Retinal pigment epithelial cell (primary cell): ENCODE data around the gene CLIP1.
A peak's percentile ranks its signal among the peaks of the same experiment; 100 is the strongest.
"Not testable (repeated sequence)": the region's sequence is repeated elsewhere in the genome, so short reads cannot be mapped to it uniquely, and the experiment has no call there.

ENCODE experiments used
- DNase-seq: peaks from one replicate; pipeline ENCODE4 v3.0.0-alpha.2; 2010; ENCODE audit warnings: low read depth
- H3K4me3 ChIP-seq: 2 replicates; pipeline ENCODE4 v1.5.1; 2011; ENCODE audit warnings: mild to moderate bottlenecking, low read length, control low read depth, moderate library complexity
- TF ChIP-seq, protein P1 (sequence below): conservative IDR thresholded peaks from 2 replicates; pipeline ENCODE4 v1.5.1; 2011; ENCODE audit warnings: low read depth, low read length, control low read depth, inconsistent platforms

CLIP1 gene

DNA sequence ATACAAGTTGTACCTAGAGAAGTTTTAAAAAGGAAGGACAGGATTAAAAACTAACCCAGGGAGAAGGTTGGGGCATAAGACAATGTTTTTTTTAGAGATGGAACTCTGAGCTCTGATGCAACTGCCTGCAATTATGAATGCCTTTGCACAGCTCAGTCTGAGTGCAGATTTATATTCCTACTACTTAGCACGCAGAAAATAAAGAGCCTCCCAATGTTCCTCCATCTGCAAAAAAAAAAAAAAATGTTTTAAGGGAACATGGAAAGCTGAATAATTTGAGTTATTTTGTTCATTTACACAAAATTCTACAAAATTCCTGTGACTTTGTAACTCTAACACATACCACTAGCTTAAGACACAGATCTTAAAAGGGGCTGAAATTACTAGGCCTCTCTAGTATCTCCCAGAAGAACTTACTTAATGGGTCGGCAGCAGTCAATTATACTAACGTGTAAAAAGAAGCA lies 15.7 kb downstream of the CLIP1 start:
- TF ChIP-seq, protein P1, sequence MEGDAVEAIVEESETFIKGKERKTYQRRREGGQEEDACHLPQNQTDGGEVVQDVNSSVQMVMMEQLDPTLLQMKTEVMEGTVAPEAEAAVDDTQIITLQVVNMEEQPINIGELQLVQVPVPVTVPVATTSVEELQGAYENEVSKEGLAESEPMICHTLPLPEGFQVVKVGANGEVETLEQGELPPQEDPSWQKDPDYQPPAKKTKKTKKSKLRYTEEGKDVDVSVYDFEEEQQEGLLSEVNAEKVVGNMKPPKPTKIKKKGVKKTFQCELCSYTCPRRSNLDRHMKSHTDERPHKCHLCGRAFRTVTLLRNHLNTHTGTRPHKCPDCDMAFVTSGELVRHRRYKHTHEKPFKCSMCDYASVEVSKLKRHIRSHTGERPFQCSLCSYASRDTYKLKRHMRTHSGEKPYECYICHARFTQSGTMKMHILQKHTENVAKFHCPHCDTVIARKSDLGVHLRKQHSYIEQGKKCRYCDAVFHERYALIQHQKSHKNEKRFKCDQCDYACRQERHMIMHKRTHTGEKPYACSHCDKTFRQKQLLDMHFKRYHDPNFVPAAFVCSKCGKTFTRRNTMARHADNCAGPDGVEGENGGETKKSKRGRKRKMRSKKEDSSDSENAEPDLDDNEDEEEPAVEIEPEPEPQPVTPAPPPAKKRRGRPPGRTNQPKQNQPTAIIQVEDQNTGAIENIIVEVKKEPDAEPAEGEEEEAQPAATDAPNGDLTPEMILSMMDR, result no peak
- DNase-seq, result no peak
- H3K4me3 ChIP-seq, result no peak overlapping the region

DNA sequence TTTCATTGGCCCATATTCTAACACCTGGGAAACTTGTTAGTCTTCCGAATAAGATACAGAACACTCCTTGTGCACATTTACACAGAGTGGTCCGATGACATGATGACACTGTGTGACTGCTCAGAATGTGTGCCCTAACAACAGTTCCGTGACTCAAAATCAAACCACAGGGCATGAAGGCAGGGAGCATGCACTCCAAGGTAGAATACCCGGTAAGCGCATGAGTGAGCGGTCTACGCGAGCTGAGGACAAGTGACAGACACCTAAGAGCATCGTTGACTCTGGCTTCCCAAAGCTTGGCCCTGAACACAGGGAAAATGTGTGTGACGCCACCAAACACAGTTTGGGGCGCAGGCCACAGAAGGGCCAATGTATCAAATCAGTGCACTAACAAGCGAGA lies 18.6 kb downstream of the CLIP1 start:
- no peak for DNase-seq
- TF ChIP-seq, protein P1, result no peak
- H3K4me3 ChIP-seq, result no peak overlapping the region

DNA sequence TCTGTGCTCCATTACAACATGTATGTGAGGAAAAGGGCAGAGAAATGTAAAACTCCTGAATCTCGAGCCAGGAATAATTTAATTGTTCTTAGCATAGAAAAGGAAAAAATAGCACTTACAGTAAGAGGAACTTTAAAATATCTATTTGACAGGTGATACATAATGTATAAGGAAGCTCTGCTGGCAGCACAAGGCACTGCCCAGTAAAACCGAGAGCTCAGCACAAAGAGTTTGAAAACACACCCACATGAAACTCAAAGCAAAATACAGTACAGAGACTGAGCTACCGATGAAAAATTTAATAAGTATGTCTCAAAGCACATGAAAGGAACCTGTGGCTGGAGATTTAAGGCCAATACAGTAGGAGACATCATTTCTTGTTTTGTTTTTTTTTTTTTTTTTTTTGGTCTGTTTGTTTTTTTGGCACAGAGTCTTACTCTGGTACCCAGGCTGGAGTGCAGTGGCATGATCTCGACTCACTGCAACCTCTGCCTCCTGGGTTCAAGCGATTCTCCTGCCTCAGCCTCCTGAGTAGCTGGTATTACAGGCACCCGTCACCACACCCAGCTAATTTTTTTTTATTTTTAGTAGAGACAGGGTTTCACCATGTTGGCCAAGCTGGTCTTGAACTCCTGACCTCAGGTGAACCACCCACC lies 19.2 kb downstream of the CLIP1 start:
- no peak overlapping the region for H3K4me3 ChIP-seq
- no peak for DNase-seq
- TF ChIP-seq, protein P1, result no peak

DNA sequence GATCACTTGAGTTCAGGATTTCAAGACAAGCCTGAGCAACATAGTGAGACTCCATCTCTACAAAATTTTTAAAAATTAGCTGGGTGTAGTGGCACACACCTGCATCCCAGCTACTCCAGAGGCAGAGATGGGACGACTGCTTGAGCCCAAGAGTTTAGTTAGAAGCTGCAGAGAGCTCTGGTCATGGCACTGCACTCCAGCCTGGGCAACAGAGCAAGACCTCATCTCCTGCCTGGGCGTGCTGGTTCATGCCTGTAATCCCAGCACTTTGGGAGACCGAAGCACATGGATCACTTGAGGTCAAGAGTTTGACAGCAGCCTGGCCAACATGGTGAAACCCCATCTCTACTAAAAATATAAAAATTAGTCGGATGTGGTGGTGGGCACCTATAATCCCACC lies 20.2 kb downstream of the CLIP1 start:
- no peak for DNase-seq
- TF ChIP-seq, protein P1, result no peak
- no peak overlapping the region for H3K4me3 ChIP-seq

DNA sequence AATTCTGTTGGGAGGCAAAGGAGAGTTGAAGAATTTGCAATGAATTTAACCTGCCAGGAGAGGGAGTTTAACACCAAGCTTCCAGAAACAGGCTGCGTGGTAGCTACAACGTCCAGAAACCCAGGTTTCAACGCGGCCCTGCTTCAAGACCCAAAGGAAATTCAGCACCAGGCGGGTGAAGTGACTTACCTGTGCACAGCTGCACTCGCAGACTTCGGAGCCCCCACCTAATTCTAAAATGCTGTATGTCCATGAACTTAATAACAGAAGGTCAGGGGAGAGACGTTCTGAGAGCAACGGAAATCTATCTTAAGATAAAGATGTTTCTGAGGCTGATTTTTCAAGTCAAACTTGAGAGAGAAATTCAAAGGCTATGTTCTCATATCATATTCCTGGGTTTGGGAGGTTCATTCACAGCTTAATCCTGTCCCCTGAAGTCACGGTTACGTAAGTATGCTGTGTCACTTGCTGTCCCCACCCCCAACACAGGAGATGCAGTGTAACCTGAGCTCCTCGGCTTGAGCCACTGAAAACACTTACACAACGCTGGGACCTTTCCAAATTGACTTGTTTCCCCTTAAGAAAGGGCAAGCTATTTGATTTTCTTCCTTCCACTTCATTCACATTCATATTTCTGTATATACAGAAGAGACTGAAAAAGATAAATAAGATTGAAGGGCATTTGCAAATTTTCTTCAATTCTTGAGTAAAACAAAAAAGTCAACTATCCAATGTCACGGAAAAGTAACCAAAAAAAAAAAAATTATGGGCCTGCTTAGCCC lies 22.7 kb downstream of the CLIP1 start:
- H3K4me3 ChIP-seq, result peak overlapping the region; percentile 30
- DNase-seq, result peak; percentile 76
- TF ChIP-seq, protein P1, result peak; percentile 66

DNA sequence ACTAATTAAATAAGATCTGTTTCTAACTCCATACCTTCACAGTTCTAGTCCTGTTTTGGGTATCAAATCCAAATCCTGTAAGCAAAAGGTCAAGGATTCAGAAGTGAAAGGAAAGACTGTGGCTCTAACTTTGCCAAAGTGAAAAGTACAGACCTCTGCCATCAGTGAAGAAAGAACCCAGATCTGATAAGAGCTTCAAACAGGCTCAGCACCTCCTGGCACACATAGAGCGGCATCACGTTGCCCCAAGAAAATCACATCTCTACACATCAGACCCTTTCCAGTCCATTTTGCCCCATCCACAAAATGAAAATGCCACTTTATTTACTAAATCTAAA lies 23.2 kb downstream of the CLIP1 start:
- DNase-seq, result no peak

DNA sequence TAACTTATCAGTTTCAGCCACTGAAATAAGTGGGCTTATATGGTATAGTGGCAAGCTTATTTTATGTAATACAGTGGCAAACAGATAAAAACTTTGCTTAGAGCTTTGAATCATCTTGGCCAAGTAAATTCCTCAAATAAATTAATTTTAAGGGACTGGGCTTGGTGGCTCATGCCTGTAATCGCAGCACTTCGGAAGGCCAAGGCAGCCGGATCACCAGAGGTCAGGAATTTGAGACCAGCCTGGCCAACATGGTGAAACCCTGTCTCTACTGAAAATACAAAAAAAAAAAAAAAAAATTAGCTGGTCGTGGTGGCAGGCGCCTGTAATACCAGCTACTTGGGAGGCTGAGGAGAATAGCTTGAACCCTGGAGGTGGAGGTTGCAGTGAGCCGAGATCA lies 24.5 kb downstream of the CLIP1 start:
- H3K4me3 ChIP-seq, DNase-seq: not testable (repeated sequence)

More for the DNA sequence above, 23.2 kb downstream of the CLIP1 start:
- H3K4me3 ChIP-seq, result no peak overlapping the region
- TF ChIP-seq, protein P1, result no peak
